ENCODE results near the gene TCFL5. TPM values are rescaled to one million over a fixed set of nuclear protein-coding genes. Genes with fewer than 3 reads are reported as not detected.

TCFL5 gene
- total RNA-seq, 1 experiment from 2014 or later, result 20.4 TPM

DNA sequence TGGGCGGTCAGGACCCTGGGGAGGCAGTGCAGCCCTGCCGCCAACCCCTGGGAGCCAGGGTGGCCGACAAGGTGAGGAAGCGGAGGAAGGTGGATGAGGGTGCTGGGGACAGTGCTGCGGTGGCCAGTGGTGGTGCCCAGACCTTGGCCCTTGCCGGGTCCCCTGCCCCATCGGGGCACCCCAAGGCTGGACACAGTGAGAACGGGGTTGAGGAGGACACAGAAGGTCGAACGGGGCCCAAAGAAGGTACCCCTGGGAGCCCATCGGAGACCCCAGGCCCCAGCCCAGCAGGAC is 48.8 kb downstream of the TCFL5 start:
- Mint-ChIP-seq H3K36me3 (peaks cover 3% of the 10 kb centered on the region; the same call in 1 of the 2 replicates), H3K4me3 (no peak overlapping the region), H3K27ac (no peak overlapping the region), H3K27me3 (ENCODE audit: low read depth) (no peaks in the 10 kb centered on the region; the same call in 1 of the 2 replicates), H3K9me3 (no peaks in the 10 kb centered on the region), H3K4me1 (peaks cover 11% of the 10 kb centered on the region)
- no peak for ATAC-seq
- CTCF ChIA-PET, result no interaction called here
- TF ChIP-seq ZNF121 (CRISPR knock-in tag; IDR thresholded peaks at IDR 0.05) (no peak), GTF2I (CRISPR knock-in tag; conservative IDR thresholded peaks at IDR 0.05) (no peak), NFYB (CRISPR knock-in tag; conservative IDR thresholded peaks at IDR 0.05; ENCODE audit: low read depth) (no peak), ZNF219 (CRISPR knock-in tag; IDR thresholded peaks at IDR 0.05; ENCODE audit: borderline replicate concordance) (no peak)
- TF ChIP-seq, protein P1, sequence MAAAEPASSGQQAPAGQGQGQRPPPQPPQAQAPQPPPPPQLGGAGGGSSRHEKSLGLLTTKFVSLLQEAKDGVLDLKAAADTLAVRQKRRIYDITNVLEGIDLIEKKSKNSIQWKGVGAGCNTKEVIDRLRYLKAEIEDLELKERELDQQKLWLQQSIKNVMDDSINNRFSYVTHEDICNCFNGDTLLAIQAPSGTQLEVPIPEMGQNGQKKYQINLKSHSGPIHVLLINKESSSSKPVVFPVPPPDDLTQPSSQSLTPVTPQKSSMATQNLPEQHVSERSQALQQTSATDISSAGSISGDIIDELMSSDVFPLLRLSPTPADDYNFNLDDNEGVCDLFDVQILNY (CRISPR knock-in tag; IDR thresholded peaks at IDR 0.05), result no peak
- TF ChIP-seq, protein P2, sequence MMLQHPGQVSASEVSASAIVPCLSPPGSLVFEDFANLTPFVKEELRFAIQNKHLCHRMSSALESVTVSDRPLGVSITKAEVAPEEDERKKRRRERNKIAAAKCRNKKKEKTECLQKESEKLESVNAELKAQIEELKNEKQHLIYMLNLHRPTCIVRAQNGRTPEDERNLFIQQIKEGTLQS (CRISPR knock-in tag; conservative IDR thresholded peaks at IDR 0.05), result no peak
- TF ChIP-seq, protein P3, sequence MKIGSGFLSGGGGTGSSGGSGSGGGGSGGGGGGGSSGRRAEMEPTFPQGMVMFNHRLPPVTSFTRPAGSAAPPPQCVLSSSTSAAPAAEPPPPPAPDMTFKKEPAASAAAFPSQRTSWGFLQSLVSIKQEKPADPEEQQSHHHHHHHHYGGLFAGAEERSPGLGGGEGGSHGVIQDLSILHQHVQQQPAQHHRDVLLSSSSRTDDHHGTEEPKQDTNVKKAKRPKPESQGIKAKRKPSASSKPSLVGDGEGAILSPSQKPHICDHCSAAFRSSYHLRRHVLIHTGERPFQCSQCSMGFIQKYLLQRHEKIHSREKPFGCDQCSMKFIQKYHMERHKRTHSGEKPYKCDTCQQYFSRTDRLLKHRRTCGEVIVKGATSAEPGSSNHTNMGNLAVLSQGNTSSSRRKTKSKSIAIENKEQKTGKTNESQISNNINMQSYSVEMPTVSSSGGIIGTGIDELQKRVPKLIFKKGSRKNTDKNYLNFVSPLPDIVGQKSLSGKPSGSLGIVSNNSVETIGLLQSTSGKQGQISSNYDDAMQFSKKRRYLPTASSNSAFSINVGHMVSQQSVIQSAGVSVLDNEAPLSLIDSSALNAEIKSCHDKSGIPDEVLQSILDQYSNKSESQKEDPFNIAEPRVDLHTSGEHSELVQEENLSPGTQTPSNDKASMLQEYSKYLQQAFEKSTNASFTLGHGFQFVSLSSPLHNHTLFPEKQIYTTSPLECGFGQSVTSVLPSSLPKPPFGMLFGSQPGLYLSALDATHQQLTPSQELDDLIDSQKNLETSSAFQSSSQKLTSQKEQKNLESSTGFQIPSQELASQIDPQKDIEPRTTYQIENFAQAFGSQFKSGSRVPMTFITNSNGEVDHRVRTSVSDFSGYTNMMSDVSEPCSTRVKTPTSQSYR (CRISPR knock-in tag; IDR thresholded peaks at IDR 0.05), result no peak
- POLR2A ChIA-PET, result no interaction called here
- no peak for DNase-seq (ENCODE audit: low spot score)

DNA sequence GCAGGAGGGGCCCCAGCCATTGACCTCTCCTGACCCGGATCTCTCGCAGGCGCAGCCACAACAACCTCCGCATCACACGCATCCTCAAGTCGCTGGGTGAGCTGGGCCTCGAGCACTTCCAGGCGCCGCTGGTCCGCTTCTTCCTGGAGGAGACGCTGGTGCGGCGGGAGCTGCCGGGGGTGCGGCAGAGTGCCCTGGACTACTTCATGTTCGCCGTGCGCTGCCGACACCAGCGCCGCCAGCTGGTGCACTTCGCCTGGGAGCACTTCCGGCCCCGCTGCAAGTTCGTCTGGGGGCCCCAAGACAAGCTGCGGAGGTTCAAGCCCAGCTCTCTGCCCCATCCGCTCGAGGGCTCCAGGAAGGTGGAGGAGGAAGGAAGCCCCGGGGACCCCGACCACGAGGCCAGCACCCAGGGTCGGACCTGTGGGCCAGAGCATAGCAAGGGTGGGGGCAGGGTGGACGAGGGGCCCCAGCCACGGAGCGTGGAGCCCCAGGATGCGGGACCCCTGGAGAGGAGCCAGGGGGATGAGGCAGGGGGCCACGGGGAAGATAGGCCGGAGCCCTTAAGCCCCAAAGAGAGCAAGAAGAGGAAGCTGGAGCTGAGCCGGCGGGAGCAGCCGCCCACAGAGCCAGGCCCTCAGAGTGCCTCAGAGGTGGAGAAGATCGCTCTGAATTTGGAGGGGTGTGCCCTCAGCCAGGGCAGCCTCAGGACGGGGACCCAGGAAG is 49.3 kb downstream of the TCFL5 start:
- no peak overlapping the region for H3K4me3 Mint-ChIP-seq
- no peaks in the 10 kb centered on the region for H3K9me3 Mint-ChIP-seq
- DNase-seq (ENCODE audit: low spot score) (no peak), ATAC-seq (no peak)
- ChIA-PET CTCF (no interaction called here), POLR2A (no interaction called here)
- peaks cover 3% of the 10 kb centered on the region; the same call in 1 of the 2 replicates for H3K36me3 Mint-ChIP-seq
- TF ChIP-seq ZNF317 (CRISPR knock-in tag; IDR thresholded peaks at IDR 0.05; ENCODE audit: borderline replicate concordance, low read depth), result no peak
- TF ChIP-seq TEAD1 (CRISPR knock-in tag; IDR thresholded peaks at IDR 0.05), result no peak
- no peaks in the 10 kb centered on the region; the same call in 1 of the 2 replicates for H3K27me3 Mint-ChIP-seq (ENCODE audit: low read depth)
- peaks cover 11% of the 10 kb centered on the region for H3K4me1 Mint-ChIP-seq
- no peak overlapping the region for H3K27ac Mint-ChIP-seq

DNA sequence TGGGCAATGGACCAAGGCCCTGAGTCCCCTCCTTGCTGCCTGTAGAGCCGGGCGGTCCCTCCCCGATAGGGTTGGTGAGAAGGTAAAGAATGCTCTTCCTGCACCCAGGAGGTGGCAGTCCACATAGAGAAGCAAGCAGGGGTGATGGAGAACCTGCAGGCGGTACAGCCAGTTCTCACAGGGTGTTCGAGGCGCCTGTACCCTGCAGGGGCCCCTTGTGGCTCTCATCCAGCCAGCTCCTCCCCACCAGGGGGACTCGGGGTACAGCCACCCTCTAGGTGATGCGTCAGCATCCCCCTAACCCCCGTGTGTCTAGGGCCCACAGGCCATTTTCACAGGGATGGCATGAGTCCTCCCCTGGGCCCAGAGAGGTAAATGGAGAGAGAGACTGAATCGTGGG is 49.9 kb downstream of the TCFL5 start:
- Mint-ChIP-seq H3K4me3 (no peak overlapping the region), H3K27ac (peak overlapping the region; percentile 86; the same call in 1 of the 2 replicates), H3K36me3 (peaks cover 3% of the 10 kb centered on the region; the same call in 1 of the 2 replicates), H3K27me3 (ENCODE audit: low read depth) (no peaks in the 10 kb centered on the region; the same call in 1 of the 2 replicates), H3K9me3 (no peaks in the 10 kb centered on the region), H3K4me1 (peaks cover 11% of the 10 kb centered on the region)
- no peak for ATAC-seq
- CTCF ChIA-PET, result interaction anchor here (1.2 kb wide), 1 partner anchor 11 kb away, joined by 5 read pairs; no protein-coding TSS in a partner anchor
- POLR2A ChIA-PET, result no interaction called here
- no peak for DNase-seq (ENCODE audit: low spot score)
- TF ChIP-seq, protein P4, sequence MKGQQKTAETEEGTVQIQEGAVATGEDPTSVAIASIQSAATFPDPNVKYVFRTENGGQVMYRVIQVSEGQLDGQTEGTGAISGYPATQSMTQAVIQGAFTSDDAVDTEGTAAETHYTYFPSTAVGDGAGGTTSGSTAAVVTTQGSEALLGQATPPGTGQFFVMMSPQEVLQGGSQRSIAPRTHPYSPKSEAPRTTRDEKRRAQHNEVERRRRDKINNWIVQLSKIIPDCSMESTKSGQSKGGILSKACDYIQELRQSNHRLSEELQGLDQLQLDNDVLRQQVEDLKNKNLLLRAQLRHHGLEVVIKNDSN (CRISPR knock-in tag; IDR thresholded peaks at IDR 0.05), result no peak
- no peak for TF ChIP-seq NFYB (CRISPR knock-in tag; conservative IDR thresholded peaks at IDR 0.05; ENCODE audit: low read depth)
- TF ChIP-seq ZBTB21 (CRISPR knock-in tag; IDR thresholded peaks at IDR 0.05; ENCODE audit: borderline replicate concordance), result no peak
- TF ChIP-seq, protein P5, sequence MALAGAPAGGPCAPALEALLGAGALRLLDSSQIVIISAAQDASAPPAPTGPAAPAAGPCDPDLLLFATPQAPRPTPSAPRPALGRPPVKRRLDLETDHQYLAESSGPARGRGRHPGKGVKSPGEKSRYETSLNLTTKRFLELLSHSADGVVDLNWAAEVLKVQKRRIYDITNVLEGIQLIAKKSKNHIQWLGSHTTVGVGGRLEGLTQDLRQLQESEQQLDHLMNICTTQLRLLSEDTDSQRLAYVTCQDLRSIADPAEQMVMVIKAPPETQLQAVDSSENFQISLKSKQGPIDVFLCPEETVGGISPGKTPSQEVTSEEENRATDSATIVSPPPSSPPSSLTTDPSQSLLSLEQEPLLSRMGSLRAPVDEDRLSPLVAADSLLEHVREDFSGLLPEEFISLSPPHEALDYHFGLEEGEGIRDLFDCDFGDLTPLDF (CRISPR knock-in tag; IDR thresholded peaks at IDR 0.05), result no peak
- TF ChIP-seq RORB (CRISPR knock-in tag; IDR thresholded peaks at IDR 0.05), result no peak
- TF ChIP-seq NR2C2 (CRISPR knock-in tag; IDR thresholded peaks at IDR 0.05), result no peak
- TF ChIP-seq, protein P6, sequence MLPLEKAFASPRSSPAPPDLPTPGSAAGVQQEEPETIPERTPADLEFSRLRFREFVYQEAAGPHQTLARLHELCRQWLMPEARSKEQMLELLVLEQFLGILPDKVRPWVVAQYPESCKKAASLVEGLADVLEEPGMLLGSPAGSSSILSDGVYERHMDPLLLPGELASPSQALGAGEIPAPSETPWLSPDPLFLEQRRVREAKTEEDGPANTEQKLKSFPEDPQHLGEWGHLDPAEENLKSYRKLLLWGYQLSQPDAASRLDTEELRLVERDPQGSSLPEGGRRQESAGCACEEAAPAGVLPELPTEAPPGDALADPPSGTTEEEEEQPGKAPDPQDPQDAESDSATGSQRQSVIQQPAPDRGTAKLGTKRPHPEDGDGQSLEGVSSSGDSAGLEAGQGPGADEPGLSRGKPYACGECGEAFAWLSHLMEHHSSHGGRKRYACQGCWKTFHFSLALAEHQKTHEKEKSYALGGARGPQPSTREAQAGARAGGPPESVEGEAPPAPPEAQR (CRISPR knock-in tag; IDR thresholded peaks at IDR 0.05), result no peak
- no peak for TF ChIP-seq ZNF232 (CRISPR knock-in tag; IDR thresholded peaks at IDR 0.05)
- TF ChIP-seq, protein P7, sequence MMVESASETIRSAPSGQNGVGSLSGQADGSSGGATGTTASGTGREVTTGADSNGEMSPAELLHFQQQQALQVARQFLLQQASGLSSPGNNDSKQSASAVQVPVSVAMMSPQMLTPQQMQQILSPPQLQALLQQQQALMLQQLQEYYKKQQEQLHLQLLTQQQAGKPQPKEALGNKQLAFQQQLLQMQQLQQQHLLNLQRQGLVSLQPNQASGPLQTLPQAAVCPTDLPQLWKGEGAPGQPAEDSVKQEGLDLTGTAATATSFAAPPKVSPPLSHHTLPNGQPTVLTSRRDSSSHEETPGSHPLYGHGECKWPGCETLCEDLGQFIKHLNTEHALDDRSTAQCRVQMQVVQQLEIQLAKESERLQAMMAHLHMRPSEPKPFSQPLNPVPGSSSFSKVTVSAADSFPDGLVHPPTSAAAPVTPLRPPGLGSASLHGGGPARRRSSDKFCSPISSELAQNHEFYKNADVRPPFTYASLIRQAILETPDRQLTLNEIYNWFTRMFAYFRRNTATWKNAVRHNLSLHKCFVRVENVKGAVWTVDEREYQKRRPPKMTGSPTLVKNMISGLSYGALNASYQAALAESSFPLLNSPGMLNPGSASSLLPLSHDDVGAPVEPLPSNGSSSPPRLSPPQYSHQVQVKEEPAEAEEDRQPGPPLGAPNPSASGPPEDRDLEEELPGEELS (CRISPR knock-in tag; IDR thresholded peaks at IDR 0.05), result no peak
- TF ChIP-seq, protein P8, sequence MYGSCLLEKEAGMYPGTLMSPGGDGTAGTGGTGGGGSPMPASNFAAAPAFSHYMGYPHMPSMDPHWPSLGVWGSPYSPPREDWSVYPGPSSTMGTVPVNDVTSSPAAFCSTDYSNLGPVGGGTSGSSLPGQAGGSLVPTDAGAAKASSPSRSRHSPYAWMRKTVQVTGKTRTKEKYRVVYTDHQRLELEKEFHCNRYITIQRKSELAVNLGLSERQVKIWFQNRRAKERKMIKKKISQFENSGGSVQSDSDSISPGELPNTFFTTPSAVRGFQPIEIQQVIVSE (CRISPR knock-in tag; IDR thresholded peaks at IDR 0.05; ENCODE audit: borderline replicate concordance), result no peak
- TF ChIP-seq, protein P9, sequence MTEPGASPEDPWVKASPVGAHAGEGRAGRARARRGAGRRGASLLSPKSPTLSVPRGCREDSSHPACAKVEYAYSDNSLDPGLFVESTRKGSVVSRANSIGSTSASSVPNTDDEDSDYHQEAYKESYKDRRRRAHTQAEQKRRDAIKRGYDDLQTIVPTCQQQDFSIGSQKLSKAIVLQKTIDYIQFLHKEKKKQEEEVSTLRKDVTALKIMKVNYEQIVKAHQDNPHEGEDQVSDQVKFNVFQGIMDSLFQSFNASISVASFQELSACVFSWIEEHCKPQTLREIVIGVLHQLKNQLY (CRISPR knock-in tag; IDR thresholded peaks at IDR 0.05), result no peak
- TF ChIP-seq NR3C1 (CRISPR knock-in tag; conservative IDR thresholded peaks at IDR 0.05; ENCODE audit: low read depth), result no peak

Measured in WTC11 (cell line).